H9 (cell line): Measurements from ENCODE around the gene SUN1. TPM values are rescaled to one million over a fixed set of nuclear protein-coding genes. Genes with fewer than 3 reads are reported as not detected.

Experiments
- DNase-seq: peaks from one replicate; pipeline ENCODE4 v3.0.0-alpha.2; 2017
- H2AFZ ChIP-seq: one replicate; pipeline ENCODE4 v1.6.1; 2013; ENCODE audit warnings: mild to moderate bottlenecking, low read length, control low read depth, moderate library complexity
- H2AK5ac ChIP-seq: 2 replicates; pipeline ENCODE4 v1.6.1; 2013; ENCODE audit warnings: low read length, control low read depth, mixed read lengths; ENCODE audit not compliant: insufficient read length
- H2BK120ac ChIP-seq: one replicate; pipeline ENCODE4 v1.6.1; 2013; ENCODE audit warnings: low read depth, mild to moderate bottlenecking, low read length, control low read depth, inconsistent platforms; ENCODE audit not compliant: poor library complexity, severe bottlenecking
- H2BK12ac ChIP-seq: 2 replicates; pipeline ENCODE4 v1.6.1; 2013; ENCODE audit warnings: low read length, control low read depth, mixed read lengths, low read depth; ENCODE audit not compliant: insufficient read length
- H2BK15ac ChIP-seq: 2 replicates; pipeline ENCODE4 v1.6.1; 2013; ENCODE audit warnings: low read depth, low read length, control low read depth
- H2BK20ac ChIP-seq: one replicate; pipeline ENCODE4 v1.6.1; 2013; ENCODE audit warnings: low read depth, mild to moderate bottlenecking, low read length, control low read depth, inconsistent platforms; ENCODE audit not compliant: poor library complexity, severe bottlenecking
- H2BK5ac ChIP-seq: 2 replicates; pipeline ENCODE4 v1.6.1; 2013; ENCODE audit warnings: low read length, control low read depth, mixed read lengths; ENCODE audit not compliant: insufficient read length
- H3K14ac ChIP-seq: 2 replicates; pipeline ENCODE4 v1.6.1; 2013; ENCODE audit warnings: low read length, control low read depth; ENCODE audit not compliant: insufficient read depth
- H3K18ac ChIP-seq: 2 replicates; pipeline ENCODE4 v1.6.1; 2013; ENCODE audit warnings: low read depth, mild to moderate bottlenecking, mixed read lengths, low read length, control low read depth; ENCODE audit not compliant: insufficient read length
- H3K23ac ChIP-seq: 2 replicates; pipeline ENCODE4 v1.6.1; 2013; ENCODE audit warnings: low read length, control low read depth, mixed read lengths, low read depth; ENCODE audit not compliant: insufficient read length
- H3K23me2 ChIP-seq: 2 replicates; pipeline ENCODE4 v1.6.1; 2013; ENCODE audit warnings: low read depth, mild to moderate bottlenecking, mixed read lengths, low read length, control low read depth; ENCODE audit not compliant: insufficient read length, poor library complexity, severe bottlenecking
- H3K27ac ChIP-seq: 2 replicates; pipeline ENCODE4 v1.5.1; 2013; ENCODE audit warnings: low read length, control low read depth, mixed read lengths, low read depth; ENCODE audit not compliant: insufficient read length
- H3K27me3 ChIP-seq: 2 replicates; pipeline ENCODE4 v1.6.1; 2013; ENCODE audit warnings: low read length, control low read depth, inconsistent platforms; ENCODE audit not compliant: insufficient read depth
- H3K4ac ChIP-seq: 2 replicates; pipeline ENCODE4 v1.6.1; 2013; ENCODE audit warnings: low read depth, mild to moderate bottlenecking, control low read depth, inconsistent platforms, low read length, moderate library complexity
- H3K4me1 ChIP-seq: 2 replicates; pipeline ENCODE4 v1.6.1; 2013; ENCODE audit warnings: low read length, control low read depth, inconsistent platforms; ENCODE audit not compliant: insufficient read depth
- H3K4me2 ChIP-seq: 2 replicates; pipeline ENCODE4 v1.6.1; 2013; ENCODE audit warnings: low read length, control low read depth, mixed read lengths; ENCODE audit not compliant: insufficient read length, insufficient read depth
- H3K56ac ChIP-seq: 2 replicates; pipeline ENCODE4 v1.6.1; 2013; ENCODE audit warnings: low read depth, mild to moderate bottlenecking, mixed read lengths, low read length, control low read depth; ENCODE audit not compliant: insufficient read length
- H3K79me1 ChIP-seq: 2 replicates; pipeline ENCODE4 v1.6.1; 2013; ENCODE audit warnings: low read depth, mild to moderate bottlenecking, moderate library complexity, low read length, control low read depth, inconsistent platforms; ENCODE audit not compliant: insufficient read depth, poor library complexity, severe bottlenecking
- H3K79me2 ChIP-seq: 2 replicates; pipeline ENCODE4 v1.6.1; 2013; ENCODE audit warnings: low read length, control low read depth, inconsistent platforms; ENCODE audit not compliant: insufficient read depth
- H3K9ac ChIP-seq: 2 replicates; pipeline ENCODE4 v1.6.1; 2013; ENCODE audit warnings: low read length, control low read depth, mixed read lengths; ENCODE audit not compliant: insufficient read length; ENCODE audit errors: extremely low read depth
- H3K9me3 ChIP-seq: one replicate; pipeline ENCODE4 v1.6.1; 2013; ENCODE audit warnings: low read depth, low read length, inconsistent platforms; ENCODE audit not compliant: control insufficient read depth
- H3T11ph ChIP-seq: one replicate; pipeline ENCODE4 v1.6.1; 2013; ENCODE audit warnings: mild to moderate bottlenecking, low read length, control low read depth, inconsistent platforms
- H4K20me1 ChIP-seq: one replicate; pipeline ENCODE4 v1.6.1; 2013; ENCODE audit not compliant: control insufficient read depth, insufficient read length, insufficient read depth
- H4K5ac ChIP-seq: 2 replicates; pipeline ENCODE4 v1.6.1; 2013; ENCODE audit warnings: low read depth, mild to moderate bottlenecking, mixed read lengths, low read length, control low read depth; ENCODE audit not compliant: insufficient read length
- H4K8ac ChIP-seq: replicated peaks from 2 replicates; pipeline ENCODE4 v1.6.1; 2013; ENCODE audit warnings: low read length, control low read depth, mixed read lengths, low read depth; ENCODE audit not compliant: insufficient read length
- H4K91ac ChIP-seq: 2 replicates; pipeline ENCODE4 v1.6.1; 2013; ENCODE audit warnings: low read depth, mild to moderate bottlenecking, moderate library complexity, mixed read lengths, low read length, control low read depth; ENCODE audit not compliant: insufficient read length
- H3K27ac Mint-ChIP-seq, 3 experiments: 2 replicates in 2 of 3; 3 replicates in 1 of 3; pipeline ENCODE4 v1.8.0; 2020 to 2021; ENCODE audit warnings: mixed read lengths in 3 of 3, mild to moderate bottlenecking in 1 of 3, moderate library complexity in 1 of 3
- H3K27me3 Mint-ChIP-seq: 2 replicates; pipeline ENCODE4 v1.8.0; 2021; ENCODE audit warnings: low read depth, mild to moderate bottlenecking, moderate library complexity, mixed read lengths
- H3K36me3 Mint-ChIP-seq, 3 experiments: 2 replicates in 2 of 3; 3 replicates in 1 of 3; pipeline ENCODE4 v1.8.0; 2020 to 2021; ENCODE audit warnings: low read depth in 3 of 3, mixed read lengths in 3 of 3; ENCODE audit not compliant: insufficient read depth in 1 of 3
- H3K4me1 Mint-ChIP-seq, 2 experiments: 2 replicates each; pipeline ENCODE4 v1.8.0; 2020; ENCODE audit warnings: mixed read lengths in 2 of 2
- H3K4me3 Mint-ChIP-seq, 2 experiments: 2 replicates in 1 of 2; 3 replicates in 1 of 2; pipeline ENCODE4 v1.8.0; 2020 to 2021; ENCODE audit warnings: mild to moderate bottlenecking in 2 of 2, mixed read lengths in 2 of 2, moderate library complexity in 1 of 2
- H3K9me3 Mint-ChIP-seq, 2 experiments: 2 replicates in 1 of 2; 3 replicates in 1 of 2; pipeline ENCODE4 v1.8.0; 2020; ENCODE audit warnings: mild to moderate bottlenecking in 2 of 2, mixed read lengths in 2 of 2, moderate library complexity in 1 of 2
- CTCF ChIP-seq: fragments of 200-600 bp; sonication (generic); conservative IDR thresholded peaks from 3 replicates; pipeline ENCODE4 v1.8.0; 2021; ENCODE audit warnings: antibody characterized with exemption, mild to moderate bottlenecking
- WGBS: extraction: QIAGEN DNeasy Blood & Tissue Kit; methylation state at CpG from one replicate; pipeline ENCODE4 v1.1.7; 2013; ENCODE audit warnings: missing lambda C conversion rate, low lambda C conversion rate, mixed read lengths; ENCODE audit not compliant: insufficient read length; ENCODE audit errors: extremely low coverage; 5-methylcytosine and 5-hydroxymethylcytosine counted together
- total RNA-seq: library from RNA; stranded (reverse); gene quantifications from 2 replicates; pipeline ENCODE4 v1.2.1, GENCODE V29; 2021

The SUN1 gene
- total RNA-seq, 1 experiment from 2014 or later: 118 TPM

DNA sequence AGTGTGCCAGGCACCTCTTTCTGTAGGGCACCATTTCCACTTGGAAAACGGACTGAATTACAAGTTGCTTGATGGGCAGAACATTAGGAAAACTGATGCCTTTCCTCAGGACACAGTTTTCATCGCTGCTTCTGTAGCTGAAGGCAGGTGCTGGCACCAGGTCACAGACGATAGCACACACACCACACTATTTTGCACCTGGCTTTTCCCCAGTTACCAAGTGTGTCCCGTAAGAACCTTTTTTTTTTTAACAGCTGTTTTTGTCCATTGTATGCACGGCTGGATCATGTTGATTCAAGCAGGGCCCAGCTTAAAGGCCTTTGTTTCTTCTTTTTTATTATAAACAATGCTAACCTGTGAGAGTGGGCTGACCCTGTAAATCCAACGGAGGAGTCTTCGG, 42.8 kb downstream of the SUN1 start:
- no peak overlapping the region for H4K8ac ChIP-seq
- no peaks in the 10 kb centered on the region for H4K20me1 ChIP-seq
- peaks cover 41 to 57% (median 53%) of the 10 kb centered on the region in 3 experiments for H3K36me3 Mint-ChIP-seq
- no peaks in the 10 kb centered on the region for H3K79me1 ChIP-seq
- peaks cover 20% of the 10 kb centered on the region; the same call in 1 of the 2 replicates for H3K79me2 ChIP-seq
- no peak overlapping the region for H2BK15ac ChIP-seq
- H3K14ac ChIP-seq: no peak overlapping the region
- H3K4me3 Mint-ChIP-seq: peak overlapping the region in 1 of 2 experiments; percentile 12; a peak in 2 of 5 replicates
- H3K27me3 ChIP-seq: no peaks in the 10 kb centered on the region
- 0 out of 2 replicates have a peak, but pooled peaks cover 2% of the 10 kb centered on the region for H3K4me1 ChIP-seq
- no peak overlapping the region for H3K4me2 ChIP-seq
- H3T11ph ChIP-seq: no peak overlapping the region
- DNase-seq: no peak
- no peak for TF ChIP-seq CTCF
- H3K56ac ChIP-seq: no peak overlapping the region
- peak overlapping the region; percentile 43 for H4K5ac ChIP-seq
- no peak overlapping the region for H2BK5ac ChIP-seq
- H4K91ac ChIP-seq: no peak overlapping the region
- H3K27me3 Mint-ChIP-seq: no peaks in the 10 kb centered on the region
- H3K9ac ChIP-seq: no peak overlapping the region
- H2AFZ ChIP-seq: no peak overlapping the region
- no peak overlapping the region for H2BK20ac ChIP-seq
- no peak overlapping the region for H3K18ac ChIP-seq
- H3K4me1 Mint-ChIP-seq: peaks cover 12% of the 10 kb centered on the region in 2 experiments
- peaks cover 5% of the 10 kb centered on the region for H3K23me2 ChIP-seq
- H2BK120ac ChIP-seq: no peak overlapping the region
- peak overlapping the region; percentile 11 for H2AK5ac ChIP-seq
- peaks cover 5 to 6% of the 10 kb centered on the region in 2 experiments for H3K9me3 Mint-ChIP-seq
- WGBS: no CpG with 5 or more reads among the region's 7 CpGs
- no peaks in the 10 kb centered on the region for H3K9me3 ChIP-seq
- no peak overlapping the region for H3K23ac ChIP-seq
- no peak overlapping the region for H3K27ac Mint-ChIP-seq
- no peak overlapping the region for H3K27ac ChIP-seq
- no peak overlapping the region for H3K4ac ChIP-seq
- no peak overlapping the region for H2BK12ac ChIP-seq
